Osteocyte (in vitro differentiated cells): ENCODE measurements around the gene HIVEP2. TPM values are rescaled to one million over a fixed set of nuclear protein-coding genes. Genes with fewer than 3 reads are reported as not detected.

Experiments used
- DNase-seq: peaks from one replicate; pipeline ENCODE4 v3.0.0; 2021; ENCODE audit warnings: mixed read lengths; ENCODE audit not compliant: unreplicated experiment; ENCODE audit errors: extremely low spot score
- H3K27ac Mint-ChIP-seq: one replicate; pipeline ENCODE4 v1.8.0; 2021; ENCODE audit warnings: mild to moderate bottlenecking, mixed read lengths; ENCODE audit not compliant: unreplicated experiment
- H3K27me3 Mint-ChIP-seq: one replicate; pipeline ENCODE4 v1.8.0; 2021; ENCODE audit warnings: mixed read lengths; ENCODE audit not compliant: unreplicated experiment
- H3K36me3 Mint-ChIP-seq: one replicate; pipeline ENCODE4 v1.8.0; 2021; ENCODE audit warnings: mixed read lengths; ENCODE audit not compliant: unreplicated experiment
- H3K4me1 Mint-ChIP-seq: one replicate; pipeline ENCODE4 v1.8.0; 2021; ENCODE audit warnings: mixed read lengths; ENCODE audit not compliant: unreplicated experiment
- H3K4me3 Mint-ChIP-seq: one replicate; pipeline ENCODE4 v1.8.0; 2021; ENCODE audit warnings: mild to moderate bottlenecking, moderate library complexity, mixed read lengths; ENCODE audit not compliant: unreplicated experiment
- H3K9me3 Mint-ChIP-seq: one replicate; pipeline ENCODE4 v1.8.0; 2021; ENCODE audit warnings: mixed read lengths; ENCODE audit not compliant: unreplicated experiment
- CTCF ChIP-seq: fragments of 200-600 bp; sonication (generic); IDR thresholded peaks from 2 replicates; pipeline ENCODE4 v1.5.0; 2021; ENCODE audit warnings: antibody characterized with exemption, mild to moderate bottlenecking, moderate library complexity
- total RNA-seq: library from RNA; stranded (reverse); gene quantifications from 2 replicates; pipeline ENCODE4 v1.2.1, GENCODE V29; 2021

HIVEP2 gene
- total RNA-seq, 1 donor from 2014 or later = 39.2 TPM

- peaks cover 27% of the 10 kb centered on the region for H3K36me3 Mint-ChIP-seq
- H3K4me3 Mint-ChIP-seq = no peak overlapping the region
- no peak for DNase-seq
- no peak overlapping the region for H3K27ac Mint-ChIP-seq
- peaks cover 22% of the 10 kb centered on the region for H3K4me1 Mint-ChIP-seq
- H3K9me3 Mint-ChIP-seq = no peaks in the 10 kb centered on the region
- no peak for TF ChIP-seq CTCF
- no peaks in the 10 kb centered on the region for H3K27me3 Mint-ChIP-seq
Measured at GRCh38 chr6:142913511-142914047, 31.4 kb downstream of the HIVEP2 start.

DNA sequence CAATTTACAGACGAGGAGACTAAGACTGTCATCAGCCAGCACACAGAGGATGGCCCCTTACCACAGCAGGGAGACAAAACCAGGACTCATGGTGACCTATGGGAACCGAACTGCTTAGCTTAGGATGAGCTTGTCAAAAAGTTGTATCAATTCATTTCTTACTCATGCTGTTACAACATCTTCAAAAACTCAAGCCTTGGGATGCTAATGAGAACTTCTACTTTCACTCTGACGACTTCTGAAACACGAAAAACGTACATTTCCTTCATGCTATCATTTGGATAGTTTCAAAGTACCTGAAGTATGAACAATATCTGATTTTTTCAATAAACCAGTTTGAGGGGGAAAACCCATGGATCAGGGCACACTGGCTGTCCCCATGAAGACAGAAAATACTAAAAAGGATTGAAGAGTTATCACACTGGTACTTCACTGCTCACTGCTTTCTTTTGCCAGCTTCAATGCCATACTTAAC lies 31.9 kb downstream of the HIVEP2 start:
- H3K4me1 Mint-ChIP-seq = peaks cover 17% of the 10 kb centered on the region
- no peak overlapping the region for H3K27ac Mint-ChIP-seq
- no peak overlapping the region for H3K4me3 Mint-ChIP-seq
- no peaks in the 10 kb centered on the region for H3K9me3 Mint-ChIP-seq
- peaks cover 27% of the 10 kb centered on the region for H3K36me3 Mint-ChIP-seq
- no peak for DNase-seq
- no peaks in the 10 kb centered on the region for H3K27me3 Mint-ChIP-seq
- no peak for TF ChIP-seq CTCF

GRCh38 chr6:142912125-142912524 lies 32.9 kb downstream of the HIVEP2 start:
- H3K36me3 Mint-ChIP-seq = peaks cover 27% of the 10 kb centered on the region
- peaks cover 15% of the 10 kb centered on the region for H3K4me1 Mint-ChIP-seq
- no peak overlapping the region for H3K27ac Mint-ChIP-seq
- H3K9me3 Mint-ChIP-seq = no peaks in the 10 kb centered on the region
- DNase-seq = no peak
- H3K4me3 Mint-ChIP-seq = no peak overlapping the region
- TF ChIP-seq CTCF = no peak
- no peaks in the 10 kb centered on the region for H3K27me3 Mint-ChIP-seq

- no peak for DNase-seq
- TF ChIP-seq CTCF = no peak
- Mint-ChIP-seq H3K27me3 (no peaks in the 10 kb centered on the region), H3K4me3 (no peak overlapping the region), H3K27ac (no peak overlapping the region), H3K36me3 (peaks cover 24% of the 10 kb centered on the region), H3K4me1 (peaks cover 16% of the 10 kb centered on the region), H3K9me3 (no peaks in the 10 kb centered on the region)
Measured at GRCh38 chr6:142911430-142911829, 33.5 kb downstream of the HIVEP2 start.

- peaks cover 13% of the 10 kb centered on the region for H3K4me1 Mint-ChIP-seq
- H3K9me3 Mint-ChIP-seq = no peaks in the 10 kb centered on the region
- DNase-seq = no peak
- H3K27me3 Mint-ChIP-seq = no peaks in the 10 kb centered on the region
- no peak overlapping the region for H3K27ac Mint-ChIP-seq
- H3K36me3 Mint-ChIP-seq = peaks cover 19% of the 10 kb centered on the region
- H3K4me3 Mint-ChIP-seq = no peak overlapping the region
- no peak for TF ChIP-seq CTCF
Measured at GRCh38 chr6:142909686-142910085, 35.3 kb downstream of the HIVEP2 start.
